ENCODE data around the gene LRP1B.

Gene LRP1B

GRCh38 chr2:141710589-141711239, 420.1 kb downstream of the LRP1B start:
- Histone ChIP-seq H3K4me3 (ENCODE audit: low read length, poor library complexity, severe bottlenecking) (no peak overlapping the region), H3K79me2 (ENCODE audit: insufficient read depth, low read length) (no peaks in the 10 kb centered on the region), H3K4me2 (ENCODE audit: low read depth, low read length, poor library complexity, severe bottlenecking) (no peak overlapping the region), H3K9me2 (replicated peaks; ENCODE audit: low read depth, low read length) (no peaks in the 10 kb centered on the region), H3K9ac (ENCODE audit: low read depth, low read length, poor library complexity, severe bottlenecking) (no peak overlapping the region), H3K9me3 (ENCODE audit: insufficient read depth, low read depth, low read length) (no peaks in the 10 kb centered on the region), H3K36me3 (ENCODE audit: insufficient read depth, low read length) (no peaks in the 10 kb centered on the region), H4K20me1 (ENCODE audit: insufficient read depth, low read length, poor library complexity, severe bottlenecking) (no peaks in the 10 kb centered on the region), H3K4me1 (ENCODE audit: insufficient read depth, low read length, poor library complexity, severe bottlenecking) (no peaks in the 10 kb centered on the region), H2AFZ (ENCODE audit: low read length) (no peak overlapping the region), H3K27me3 (ENCODE audit: insufficient read depth, low read length, poor library complexity, severe bottlenecking) (no peaks in the 10 kb centered on the region), H3F3A (ENCODE audit: low read depth) (no peaks in the 10 kb centered on the region)
- TF ChIP-seq CTCF (conservative IDR thresholded peaks at IDR 0.05; ENCODE audit: low read length) = no peak
- no peak for TF ChIP-seq EZH2phosphoT487 (IDR thresholded peaks at IDR 0.05; ENCODE audit: borderline replicate concordance)

- no peak overlapping the region for H2AFZ ChIP-seq (ENCODE audit: low read length)
- no peaks in the 10 kb centered on the region for H3K36me3 ChIP-seq (ENCODE audit: insufficient read depth, low read length)
- TF ChIP-seq CTCF (conservative IDR thresholded peaks at IDR 0.05; ENCODE audit: low read length) = no peak
- no peak for TF ChIP-seq EZH2phosphoT487 (IDR thresholded peaks at IDR 0.05; ENCODE audit: borderline replicate concordance)
- H3K9me2 ChIP-seq (replicated peaks; ENCODE audit: low read depth, low read length) = no peaks in the 10 kb centered on the region
- H3K4me1 ChIP-seq (ENCODE audit: insufficient read depth, low read length, poor library complexity, severe bottlenecking) = no peaks in the 10 kb centered on the region
- H3K27me3 ChIP-seq (ENCODE audit: insufficient read depth, low read length, poor library complexity, severe bottlenecking) = no peaks in the 10 kb centered on the region
- no peaks in the 10 kb centered on the region for H3K9me3 ChIP-seq (ENCODE audit: insufficient read depth, low read depth, low read length)
- H4K20me1 ChIP-seq (ENCODE audit: insufficient read depth, low read length, poor library complexity, severe bottlenecking) = no peaks in the 10 kb centered on the region
- no peak overlapping the region for H3K9ac ChIP-seq (ENCODE audit: low read depth, low read length, poor library complexity, severe bottlenecking)
- H3K79me2 ChIP-seq (ENCODE audit: insufficient read depth, low read length) = no peaks in the 10 kb centered on the region
- no peaks in the 10 kb centered on the region for H3F3A ChIP-seq (ENCODE audit: low read depth)
- no peak overlapping the region for H3K4me3 ChIP-seq (ENCODE audit: low read length, poor library complexity, severe bottlenecking)
- no peak overlapping the region for H3K4me2 ChIP-seq (ENCODE audit: low read depth, low read length, poor library complexity, severe bottlenecking)
Measured at GRCh38 chr2:141709756-141710155, 421.1 kb downstream of the LRP1B start.

DNA sequence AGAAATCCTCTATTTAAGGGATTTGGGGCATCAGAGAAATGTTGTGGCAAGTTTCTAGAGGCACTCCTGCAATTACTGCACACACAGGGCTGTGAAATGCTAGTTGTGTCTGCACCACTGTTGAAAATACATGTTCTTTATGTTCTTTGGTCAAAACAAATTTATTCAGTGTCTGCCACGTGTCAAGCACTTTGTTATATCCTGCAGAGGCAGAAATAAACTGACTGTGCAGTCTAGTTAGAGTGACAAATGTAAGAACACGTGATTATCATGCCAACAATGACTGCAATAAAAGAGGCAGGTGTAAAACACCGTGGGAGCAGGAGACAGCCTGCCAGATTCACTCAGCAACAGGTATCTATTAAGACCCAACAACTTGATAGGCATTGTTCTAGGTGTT, 423.3 kb downstream of the LRP1B start:
- no peaks in the 10 kb centered on the region for H3K4me1 ChIP-seq (ENCODE audit: insufficient read depth, low read length, poor library complexity, severe bottlenecking)
- H3K36me3 ChIP-seq (ENCODE audit: insufficient read depth, low read length) = no peaks in the 10 kb centered on the region
- H4K20me1 ChIP-seq (ENCODE audit: insufficient read depth, low read length, poor library complexity, severe bottlenecking) = no peaks in the 10 kb centered on the region
- H3K9me2 ChIP-seq (replicated peaks; ENCODE audit: low read depth, low read length) = no peaks in the 10 kb centered on the region
- H3K27me3 ChIP-seq (ENCODE audit: insufficient read depth, low read length, poor library complexity, severe bottlenecking) = no peaks in the 10 kb centered on the region
- no peak for TF ChIP-seq EZH2phosphoT487 (IDR thresholded peaks at IDR 0.05; ENCODE audit: borderline replicate concordance)
- no peak for TF ChIP-seq CTCF (conservative IDR thresholded peaks at IDR 0.05; ENCODE audit: low read length)
- H3K4me3 ChIP-seq (ENCODE audit: low read length, poor library complexity, severe bottlenecking) = no peak overlapping the region
- H3F3A ChIP-seq (ENCODE audit: low read depth) = no peaks in the 10 kb centered on the region
- H2AFZ ChIP-seq (ENCODE audit: low read length) = no peak overlapping the region
- H3K9ac ChIP-seq (ENCODE audit: low read depth, low read length, poor library complexity, severe bottlenecking) = no peak overlapping the region
- H3K79me2 ChIP-seq (ENCODE audit: insufficient read depth, low read length) = no peaks in the 10 kb centered on the region
- H3K4me2 ChIP-seq (ENCODE audit: low read depth, low read length, poor library complexity, severe bottlenecking) = no peak overlapping the region
- no peaks in the 10 kb centered on the region for H3K9me3 ChIP-seq (ENCODE audit: insufficient read depth, low read depth, low read length)
